T-helper 2 cell treated with Interferon-gamma antibody and Interleukin-4, amounts not matched to agents 5 μg/mL and 100 μg/mL, for 36 hours (primary cell): ENCODE measurements around the gene MFGE8.

ENCODE experiments used
- DNase-seq: peaks from one replicate; pipeline ENCODE4 v3.0.0; 2021; ENCODE audit warnings: low spot score
- H3K27ac Mint-ChIP-seq: one replicate; pipeline ENCODE4 v1.8.0; 2021; ENCODE audit warnings: mild to moderate bottlenecking, mixed read lengths
- H3K27me3 Mint-ChIP-seq: one replicate; pipeline ENCODE4 v1.8.0; 2021; ENCODE audit warnings: low read depth, mixed read lengths
- H3K36me3 Mint-ChIP-seq: one replicate; pipeline ENCODE4 v1.8.0; 2021; ENCODE audit warnings: low read depth, mixed read lengths
- H3K4me1 Mint-ChIP-seq: one replicate; pipeline ENCODE4 v1.8.0; 2021; ENCODE audit warnings: low read depth, mixed read lengths
- H3K4me3 Mint-ChIP-seq: one replicate; pipeline ENCODE4 v1.8.0; 2022; ENCODE audit warnings: mild to moderate bottlenecking, moderate library complexity, mixed read lengths
- H3K9me3 Mint-ChIP-seq: one replicate; pipeline ENCODE4 v1.8.0; 2021; ENCODE audit warnings: mixed read lengths

Gene MFGE8

DNA sequence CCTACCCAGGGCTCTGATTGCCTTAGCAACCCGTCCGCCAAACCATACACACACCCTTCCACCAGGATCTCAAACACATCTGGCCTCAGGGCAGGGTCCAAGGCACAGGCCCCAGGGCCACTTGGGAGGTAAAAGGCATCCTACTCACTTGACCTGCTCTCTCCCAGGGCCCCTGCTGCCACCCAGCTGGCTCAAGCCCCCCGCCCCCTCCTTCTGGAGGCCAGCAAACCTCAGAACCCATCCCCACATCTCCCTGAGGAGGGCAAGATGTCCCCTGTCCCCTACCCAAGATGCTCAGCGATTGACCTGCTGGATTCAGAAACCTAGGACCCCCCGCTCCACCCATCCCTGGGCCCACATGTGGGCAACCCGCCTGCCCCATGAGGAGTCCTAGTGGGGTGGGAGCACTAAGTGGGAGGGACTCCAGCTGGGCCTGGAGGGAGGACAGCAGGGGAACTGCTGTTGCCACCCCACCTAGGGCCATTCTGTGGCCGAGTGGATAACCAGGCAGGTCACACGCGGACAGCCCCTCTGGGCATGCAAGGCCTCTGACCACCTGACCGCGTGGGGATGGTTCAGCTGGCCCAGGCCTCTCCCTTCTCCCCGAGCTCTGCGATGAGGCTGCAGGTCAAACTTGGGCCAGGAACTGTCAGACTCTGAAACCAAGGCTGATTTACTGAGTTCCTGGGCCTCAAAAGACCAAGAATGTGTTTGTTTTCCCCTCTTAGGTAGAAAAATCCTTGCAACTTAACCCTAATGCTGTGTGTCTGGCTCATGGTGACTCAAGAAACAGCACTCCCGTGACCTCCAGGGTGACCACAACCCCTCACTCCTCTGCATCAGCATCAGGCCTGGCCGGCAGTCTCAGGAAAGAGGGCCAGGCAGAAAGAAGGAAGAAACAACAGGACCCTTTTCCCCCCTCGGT, 4.2 kb downstream of the MFGE8 start:
- Mint-ChIP-seq H3K9me3 (no peaks in the 10 kb centered on the region), H3K27ac (no peak overlapping the region), H3K4me3 (no peak overlapping the region), H3K4me1 (peaks cover 33% of the 10 kb centered on the region), H3K36me3 (peaks cover 8% of the 10 kb centered on the region), H3K27me3 (no peaks in the 10 kb centered on the region)
- no peak for DNase-seq

DNA sequence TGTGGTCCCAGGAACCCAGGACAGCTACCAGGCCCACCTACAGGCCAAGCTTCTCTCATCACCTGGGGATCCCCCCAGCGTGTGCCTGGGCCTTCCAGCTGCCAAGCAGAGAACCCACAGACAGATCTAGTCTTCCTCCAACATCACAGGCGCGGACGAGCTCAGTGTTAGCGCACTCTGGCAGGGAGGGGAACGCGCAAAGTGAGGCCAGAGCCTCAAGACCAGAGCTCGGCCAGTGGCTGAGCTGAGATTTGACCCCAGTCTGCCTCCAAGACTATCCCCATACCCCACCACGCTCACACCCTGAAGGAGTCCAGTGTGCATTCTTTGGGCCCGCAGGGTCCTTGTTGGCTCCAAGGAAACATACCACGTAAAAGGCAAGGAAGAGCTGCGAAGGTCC, 5.1 kb downstream of the MFGE8 start:
- no peaks in the 10 kb centered on the region for H3K9me3 Mint-ChIP-seq
- H3K27ac Mint-ChIP-seq = peak overlapping the region; percentile 69
- peaks cover 11% of the 10 kb centered on the region for H3K36me3 Mint-ChIP-seq
- peaks cover 31% of the 10 kb centered on the region for H3K4me1 Mint-ChIP-seq
- no peak for DNase-seq
- no peak overlapping the region for H3K4me3 Mint-ChIP-seq
- H3K27me3 Mint-ChIP-seq = no peaks in the 10 kb centered on the region

DNA sequence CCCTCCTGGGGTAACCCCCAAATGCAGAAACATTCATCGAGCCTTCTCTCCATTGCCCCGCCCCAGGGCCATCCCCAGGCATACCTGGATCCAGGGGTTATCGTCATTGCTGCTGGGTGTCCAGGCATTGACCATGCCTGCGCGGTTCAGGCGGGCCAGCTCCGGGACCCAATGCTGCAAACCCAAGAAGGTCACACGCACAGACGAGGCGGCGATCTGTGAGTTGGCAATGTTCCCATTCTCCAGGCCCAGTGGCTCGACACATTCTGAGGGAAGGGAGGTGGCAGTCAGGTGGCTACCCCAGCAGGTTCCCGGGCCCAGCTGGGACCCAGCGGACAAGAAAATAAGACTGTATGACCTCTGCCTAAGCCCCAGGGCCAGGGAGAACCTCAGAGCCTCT, 6.1 kb downstream of the MFGE8 start:
- no peaks in the 10 kb centered on the region for H3K9me3 Mint-ChIP-seq
- peaks cover 11% of the 10 kb centered on the region for H3K36me3 Mint-ChIP-seq
- peaks cover 31% of the 10 kb centered on the region for H3K4me1 Mint-ChIP-seq
- no peak for DNase-seq
- no peak overlapping the region for H3K4me3 Mint-ChIP-seq
- no peak overlapping the region for H3K27ac Mint-ChIP-seq
- H3K27me3 Mint-ChIP-seq = no peaks in the 10 kb centered on the region

DNA sequence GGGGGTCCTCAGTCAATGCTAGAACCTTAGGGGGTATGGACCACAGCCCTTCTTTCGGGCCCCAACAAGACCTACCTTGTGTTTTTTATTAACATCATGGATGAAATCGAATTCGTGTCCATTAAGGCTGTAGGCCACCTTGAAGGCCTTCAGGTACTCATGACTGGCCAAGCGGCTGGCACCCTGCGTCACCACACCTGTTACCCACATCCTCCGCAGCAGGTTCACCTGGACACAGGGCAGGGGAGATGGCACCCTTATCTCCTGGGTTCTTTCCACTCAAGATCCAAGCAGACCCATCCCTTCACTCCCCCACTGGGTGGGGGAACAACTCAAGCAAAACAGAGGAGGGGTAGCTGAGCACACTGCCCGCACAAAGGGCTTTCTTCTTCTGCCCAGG, 6.6 kb downstream of the MFGE8 start:
- no peak for DNase-seq
- no peaks in the 10 kb centered on the region for H3K27me3 Mint-ChIP-seq
- H3K36me3 Mint-ChIP-seq = peaks cover 13% of the 10 kb centered on the region
- peaks cover 31% of the 10 kb centered on the region for H3K4me1 Mint-ChIP-seq
- H3K27ac Mint-ChIP-seq = no peak overlapping the region
- no peaks in the 10 kb centered on the region for H3K9me3 Mint-ChIP-seq
- H3K4me3 Mint-ChIP-seq = no peak overlapping the region

DNA sequence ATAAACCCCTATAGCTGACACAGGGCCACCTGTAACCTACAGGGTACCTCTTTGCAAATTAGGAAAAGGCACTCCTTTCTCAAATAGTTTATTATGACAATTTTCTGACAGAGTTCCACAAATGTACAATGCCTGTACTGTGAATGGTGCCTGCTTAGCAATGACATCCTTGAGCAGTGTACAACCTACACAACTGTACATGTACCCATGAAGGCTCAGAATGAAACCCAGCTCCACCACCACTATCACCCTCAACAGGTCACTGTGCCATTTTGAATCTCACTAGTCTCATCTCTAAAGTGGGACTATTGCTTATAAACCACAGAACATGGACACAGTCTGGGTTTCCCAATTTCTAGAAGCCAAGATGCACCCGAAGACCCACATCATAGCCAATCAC, 7.0 kb downstream of the MFGE8 start:
- no peak overlapping the region for H3K4me3 Mint-ChIP-seq
- H3K27ac Mint-ChIP-seq = no peak overlapping the region
- H3K4me1 Mint-ChIP-seq = peaks cover 30% of the 10 kb centered on the region
- no peaks in the 10 kb centered on the region for H3K27me3 Mint-ChIP-seq
- H3K36me3 Mint-ChIP-seq = peaks cover 13% of the 10 kb centered on the region
- no peaks in the 10 kb centered on the region for H3K9me3 Mint-ChIP-seq
- DNase-seq = no peak

DNA sequence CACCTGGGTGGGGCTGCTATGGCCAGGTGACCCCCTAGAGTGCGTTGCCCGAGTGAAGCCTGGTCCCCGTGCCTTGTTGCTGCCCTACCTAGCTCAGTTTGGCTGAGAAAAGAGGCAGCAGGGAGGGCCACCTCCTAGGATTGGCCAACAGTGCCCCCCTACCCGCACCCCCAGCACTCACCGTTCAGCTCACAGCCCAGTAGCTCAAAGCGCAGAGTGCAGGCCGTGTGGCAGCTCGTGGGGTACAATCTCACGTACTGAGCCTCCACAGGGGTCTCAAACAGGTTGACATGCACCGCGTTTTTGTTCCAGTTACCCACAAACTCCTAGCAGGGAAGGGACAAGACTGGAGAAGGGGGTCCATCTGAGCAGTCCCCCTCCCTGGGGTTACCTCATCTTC, 7.6 kb downstream of the MFGE8 start:
- Mint-ChIP-seq H3K9me3 (no peaks in the 10 kb centered on the region), H3K4me1 (peaks cover 26% of the 10 kb centered on the region), H3K36me3 (peaks cover 12% of the 10 kb centered on the region), H3K4me3 (no peak overlapping the region), H3K27ac (no peak overlapping the region), H3K27me3 (no peaks in the 10 kb centered on the region)
- no peak for DNase-seq

DNA sequence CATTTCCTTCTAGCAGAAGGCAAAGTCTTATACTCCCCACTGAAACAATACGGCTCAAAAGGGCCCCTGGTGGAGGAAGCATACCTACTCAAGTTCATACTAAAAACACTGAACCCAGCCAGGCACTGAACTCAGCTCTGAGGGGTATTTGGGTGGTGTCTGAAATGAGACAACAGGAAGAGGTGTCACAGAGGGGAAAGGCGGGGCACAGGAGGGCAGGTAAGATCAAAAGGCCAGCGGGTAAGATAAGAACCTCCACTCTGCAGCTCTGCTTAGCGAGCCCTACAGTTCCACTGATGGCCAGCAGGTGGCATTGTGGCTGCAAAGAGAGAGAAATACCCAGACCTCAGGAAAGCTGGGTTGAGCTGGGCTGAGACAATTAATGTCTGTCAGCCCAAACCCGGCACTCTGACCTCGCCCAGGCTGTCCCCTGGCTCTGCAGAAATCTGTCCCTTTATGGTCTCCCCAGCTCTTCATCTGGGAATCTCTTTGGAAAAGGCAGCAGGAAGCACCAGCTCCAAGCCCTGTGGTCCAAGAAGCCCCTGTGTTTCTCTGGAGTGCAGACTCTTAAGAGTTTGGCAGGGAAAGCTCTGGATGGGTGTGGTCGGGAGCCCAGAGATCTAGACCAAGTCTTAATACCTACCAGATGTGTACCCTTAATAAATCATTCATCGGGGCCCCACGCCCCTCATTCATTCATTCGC, 8.4 kb downstream of the MFGE8 start:
- Mint-ChIP-seq H3K4me1 (peaks cover 26% of the 10 kb centered on the region), H3K27ac (peak overlapping the region; percentile 82), H3K27me3 (no peaks in the 10 kb centered on the region), H3K4me3 (peak overlapping the region; percentile 44), H3K36me3 (peaks cover 12% of the 10 kb centered on the region), H3K9me3 (no peaks in the 10 kb centered on the region)
- peak; percentile 81 for DNase-seq

DNA sequence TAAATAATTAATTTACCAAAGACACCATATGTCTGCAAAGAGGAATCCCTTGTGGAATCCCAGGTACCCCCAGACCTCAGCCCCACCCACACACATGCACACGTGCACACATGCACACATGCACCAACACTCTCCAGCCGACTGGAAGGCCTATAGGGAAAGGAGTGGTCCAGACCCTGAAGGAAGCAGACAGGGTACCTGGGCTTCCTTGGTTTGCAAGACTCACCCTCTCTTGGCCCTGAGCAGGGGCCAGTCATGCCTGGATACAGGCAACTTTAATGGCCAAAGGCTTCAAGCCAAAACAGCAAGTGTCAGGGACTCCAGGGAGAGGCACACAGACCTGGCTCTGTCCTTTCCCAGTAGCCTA, 8.9 kb downstream of the MFGE8 start:
- Mint-ChIP-seq H3K36me3 (peaks cover 12% of the 10 kb centered on the region), H3K9me3 (no peaks in the 10 kb centered on the region), H3K27me3 (no peaks in the 10 kb centered on the region), H3K4me1 (peaks cover 24% of the 10 kb centered on the region), H3K4me3 (peak overlapping the region; percentile 44), H3K27ac (peak overlapping the region; percentile 82)
- DNase-seq = no peak

DNA sequence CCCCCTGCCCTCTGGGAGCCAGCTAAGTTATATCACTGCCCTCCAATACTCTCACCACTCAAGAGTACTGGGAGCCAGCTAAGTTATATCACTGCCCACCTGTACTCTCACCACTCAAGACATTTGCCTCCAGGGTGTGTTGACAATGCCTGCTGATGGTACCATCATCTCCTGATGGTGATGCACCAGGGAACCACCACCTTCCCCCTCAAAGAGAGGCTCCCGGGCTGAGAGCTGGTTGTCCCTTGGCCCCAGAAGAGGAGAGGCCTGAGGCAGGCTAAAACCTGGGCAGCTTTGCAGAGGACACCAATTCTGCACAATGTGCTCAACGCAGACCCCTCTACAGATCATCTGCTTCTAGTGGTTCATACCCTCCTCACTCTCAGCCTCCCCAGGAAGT, 10.3 kb downstream of the MFGE8 start:
- H3K4me3 Mint-ChIP-seq = no peak overlapping the region
- no peak overlapping the region for H3K27ac Mint-ChIP-seq
- no peak for DNase-seq
- peaks cover 8% of the 10 kb centered on the region for H3K36me3 Mint-ChIP-seq
- H3K9me3 Mint-ChIP-seq = no peaks in the 10 kb centered on the region
- no peaks in the 10 kb centered on the region for H3K27me3 Mint-ChIP-seq
- peaks cover 25% of the 10 kb centered on the region for H3K4me1 Mint-ChIP-seq

DNA sequence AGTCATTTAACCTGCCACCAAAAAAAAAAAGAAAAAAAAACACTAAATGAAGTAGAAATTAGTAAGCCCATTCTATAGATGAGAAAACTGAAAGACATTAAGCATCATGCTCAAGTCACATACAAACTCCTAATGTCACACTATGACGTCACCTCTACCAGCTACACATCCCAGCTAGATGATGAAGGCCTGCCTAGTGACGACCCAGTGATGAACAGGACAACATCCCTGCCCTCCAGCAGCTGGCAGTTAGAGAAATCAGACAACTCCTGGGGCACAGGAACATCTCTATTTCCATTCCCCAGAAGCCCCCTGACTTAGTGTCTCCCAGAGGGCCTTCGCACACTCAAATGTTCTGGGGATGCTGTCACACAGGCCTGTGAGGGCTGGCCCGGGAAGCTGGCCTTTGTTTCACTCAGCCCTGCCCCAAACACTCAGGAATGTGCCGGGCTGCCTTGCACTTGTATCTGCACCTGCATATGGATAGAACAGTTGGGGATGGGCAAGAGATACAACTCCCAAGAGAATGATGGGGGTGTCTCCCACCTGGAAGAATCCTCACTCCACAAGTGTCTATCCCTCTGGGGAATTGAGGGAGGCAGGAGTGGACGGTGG, 10.9 kb downstream of the MFGE8 start:
- H3K9me3 Mint-ChIP-seq = no peaks in the 10 kb centered on the region
- H3K27ac Mint-ChIP-seq = peak overlapping the region; percentile 58
- DNase-seq = no peak
- peaks cover 8% of the 10 kb centered on the region for H3K36me3 Mint-ChIP-seq
- no peaks in the 10 kb centered on the region for H3K27me3 Mint-ChIP-seq
- peaks cover 31% of the 10 kb centered on the region for H3K4me1 Mint-ChIP-seq
- H3K4me3 Mint-ChIP-seq = no peak overlapping the region

DNA sequence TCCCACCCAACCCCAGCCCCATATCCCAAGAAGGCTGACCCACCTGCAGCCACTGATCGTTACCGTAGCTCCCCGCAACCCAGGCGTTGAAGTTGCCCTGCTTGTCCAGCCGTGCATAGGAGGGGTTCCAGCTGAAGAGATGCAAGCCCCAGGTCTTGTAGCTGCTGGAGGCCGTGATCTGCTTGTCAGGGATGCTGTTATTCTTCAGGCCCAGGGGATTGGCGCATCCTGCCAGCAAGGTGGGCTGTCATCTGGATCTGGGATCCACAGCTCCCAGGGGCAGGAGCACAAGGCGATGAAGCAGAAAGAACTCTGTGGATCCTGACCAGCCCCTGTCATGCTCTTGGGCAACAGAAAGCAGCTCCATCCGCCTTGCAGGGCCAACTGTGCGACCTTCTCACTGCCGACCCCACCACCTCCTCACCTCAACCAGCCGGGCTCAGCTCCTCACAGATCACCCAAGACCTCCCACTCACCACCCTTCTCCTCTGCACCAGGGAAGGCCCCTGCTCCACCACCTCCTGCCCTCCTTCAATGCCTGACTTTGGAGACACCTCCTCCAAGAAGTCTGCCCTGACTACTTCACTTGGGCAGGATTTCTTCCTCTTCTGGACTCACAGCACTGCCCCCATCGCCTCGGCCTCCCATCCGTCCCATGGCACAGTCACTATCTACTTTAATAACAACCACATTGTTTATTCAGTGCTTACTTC, 11.5 kb downstream of the MFGE8 start:
- no peaks in the 10 kb centered on the region for H3K9me3 Mint-ChIP-seq
- H3K27ac Mint-ChIP-seq = peak overlapping the region; percentile 58
- peaks cover 34% of the 10 kb centered on the region for H3K4me1 Mint-ChIP-seq
- no peaks in the 10 kb centered on the region for H3K27me3 Mint-ChIP-seq
- no peak for DNase-seq
- peaks cover 8% of the 10 kb centered on the region for H3K36me3 Mint-ChIP-seq
- no peak overlapping the region for H3K4me3 Mint-ChIP-seq

DNA sequence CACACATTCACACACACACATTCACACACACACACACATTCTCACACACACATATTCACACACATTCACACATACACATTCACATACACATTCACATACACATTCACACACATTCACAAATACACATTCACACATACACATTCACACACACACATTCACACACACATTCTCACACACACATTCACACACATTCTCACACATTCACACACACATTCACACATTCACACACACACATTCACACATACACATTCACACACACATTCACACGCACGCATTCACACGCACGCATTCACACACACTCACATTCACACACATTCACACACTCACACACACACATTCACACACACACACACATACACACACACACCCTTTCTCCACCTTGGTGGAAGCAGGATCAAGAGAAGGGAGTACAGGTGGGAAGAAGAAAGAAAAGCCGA, 12.2 kb downstream of the MFGE8 start:
- H3K4me1 Mint-ChIP-seq = peaks cover 35% of the 10 kb centered on the region
- H3K27ac Mint-ChIP-seq = peak overlapping the region; percentile 1
- peaks cover 8% of the 10 kb centered on the region for H3K36me3 Mint-ChIP-seq
- DNase-seq = no peak
- H3K27me3 Mint-ChIP-seq = no peaks in the 10 kb centered on the region
- no peak overlapping the region for H3K4me3 Mint-ChIP-seq
- H3K9me3 Mint-ChIP-seq = no peaks in the 10 kb centered on the region

DNA sequence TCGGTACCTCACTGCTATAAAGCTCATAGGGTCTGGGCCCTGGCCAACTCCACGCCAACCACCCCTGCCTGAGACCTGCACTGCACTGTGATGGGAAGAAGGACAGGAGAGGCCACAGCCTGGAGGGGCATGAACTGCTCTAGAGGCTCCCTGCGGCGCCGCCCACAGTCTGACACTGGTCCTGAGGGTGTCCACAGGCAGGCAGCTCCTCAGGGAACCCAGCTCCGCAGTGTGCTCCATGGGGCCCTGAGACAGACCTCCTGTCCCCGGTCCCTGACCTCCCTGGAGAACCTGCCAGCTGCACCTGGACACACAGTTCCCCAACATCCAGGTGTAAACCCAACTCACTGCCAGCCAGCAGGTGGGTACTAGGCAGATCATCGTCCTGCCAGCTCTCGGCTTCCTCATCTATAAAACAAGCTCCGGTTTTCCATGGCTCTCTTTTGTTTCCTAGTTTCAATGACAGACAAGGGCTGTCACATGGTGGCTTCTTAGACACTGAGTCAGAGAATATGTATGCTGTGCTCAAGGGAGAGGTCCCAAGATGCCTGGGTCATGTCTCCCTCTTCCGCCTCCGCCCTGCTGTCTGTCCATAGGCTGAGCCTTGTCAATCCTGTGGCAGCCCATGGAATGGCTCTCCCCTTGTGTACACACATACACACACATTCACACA, 12.7 kb downstream of the MFGE8 start:
- H3K4me3 Mint-ChIP-seq = no peak overlapping the region
- no peak for DNase-seq
- peaks cover 36% of the 10 kb centered on the region for H3K4me1 Mint-ChIP-seq
- H3K9me3 Mint-ChIP-seq = no peaks in the 10 kb centered on the region
- peaks cover 1% of the 10 kb centered on the region for H3K27me3 Mint-ChIP-seq
- H3K36me3 Mint-ChIP-seq = peaks cover 8% of the 10 kb centered on the region
- no peak overlapping the region for H3K27ac Mint-ChIP-seq
